ENCODE measurements around the gene DMXL1. TPM values are rescaled to one million over a fixed set of nuclear protein-coding genes. Genes with fewer than 3 reads are reported as not detected.
A peak's percentile ranks its signal among the peaks of the same experiment; 100 is the strongest.

Gene DMXL1
- total and polyA plus RNA-seq, 4 donors: 8.8 to 125 (median 27.0) TPM

- ATAC-seq (ENCODE audit: insufficient read depth, low FRiP score) (no peak), DNase-seq (peak in 2 of 3 donors; percentile 16 to 34)
- no peak overlapping the region for H3K9ac ChIP-seq (ENCODE audit: insufficient read depth in 1 of 2, low read length in 2 of 2)
- no peaks in the 10 kb centered on the region for H3K9me3 ChIP-seq (ENCODE audit: control insufficient read depth in 4 of 4, insufficient read depth in 3 of 4, low read length in 3 of 4)
- no peak overlapping the region for H3K27ac ChIP-seq (ENCODE audit: low read depth in 1 of 2, low read length in 1 of 2)
- no peaks in the 10 kb centered on the region for H3K36me3 ChIP-seq (ENCODE audit: control insufficient read depth in 4 of 4, insufficient read depth in 4 of 4, low read length in 4 of 4)
- H3K4me1 ChIP-seq (ENCODE audit: control insufficient read depth in 5 of 5, insufficient read depth in 5 of 5, low read length in 5 of 5): no peaks in the 10 kb centered on the region
- no peaks in the 10 kb centered on the region for H3K27me3 ChIP-seq (ENCODE audit: control insufficient read depth in 3 of 3, insufficient read depth in 3 of 3, low read length in 2 of 3)
- 91 to 98% methylated on average over 16 of the region's 16 CpGs for WGBS, 2 donors
- H3K4me3 ChIP-seq: no peak overlapping the region
- no peak for TF ChIP-seq CTCF (IDR thresholded peaks at IDR 0.05; ENCODE audit: control extremely low read depth, extremely low read depth)
Measured at GRCh38 chr5:119037496-119038215, 33.2 kb upstream of the DMXL1 start.

GRCh38 chr5:119048246-119048645 lies 22.6 kb upstream of the DMXL1 start:
- no peak for TF ChIP-seq CTCF (IDR thresholded peaks at IDR 0.05; ENCODE audit: control extremely low read depth, extremely low read depth)
- no peaks in the 10 kb centered on the region for H3K4me1 ChIP-seq (ENCODE audit: control insufficient read depth in 5 of 5, insufficient read depth in 5 of 5, low read length in 5 of 5)
- WGBS, 2 donors: 58 to 69% methylated on average over 2 of the region's 2 CpGs

GRCh38 chr5:119049824-119050449 lies 20.9 kb upstream of the DMXL1 start:
- ATAC-seq (ENCODE audit: insufficient read depth, low FRiP score): no peak
- H3K4me1 ChIP-seq (ENCODE audit: control insufficient read depth in 5 of 5, insufficient read depth in 5 of 5, low read length in 5 of 5): no peaks in the 10 kb centered on the region
- no peak for TF ChIP-seq CTCF (IDR thresholded peaks at IDR 0.05; ENCODE audit: control extremely low read depth, extremely low read depth)
- H3K36me3 ChIP-seq (ENCODE audit: control insufficient read depth in 4 of 4, insufficient read depth in 4 of 4, low read length in 4 of 4): no peaks in the 10 kb centered on the region
- no peak overlapping the region for H3K27ac ChIP-seq (ENCODE audit: low read depth in 1 of 2, low read length in 1 of 2)
- H3K9ac ChIP-seq (ENCODE audit: insufficient read depth in 1 of 2, low read length in 2 of 2): no peak overlapping the region
- H3K9me3 ChIP-seq (ENCODE audit: control insufficient read depth in 4 of 4, insufficient read depth in 3 of 4, low read length in 3 of 4): no peaks in the 10 kb centered on the region
- WGBS, 2 donors: 60 to 67% methylated on average over 7 of the region's 7 CpGs
- H3K4me3 ChIP-seq: no peak overlapping the region
- DNase-seq: peak in 1 of 3 donors; percentile 38
- no peaks in the 10 kb centered on the region for H3K27me3 ChIP-seq (ENCODE audit: control insufficient read depth in 3 of 3, insufficient read depth in 3 of 3, low read length in 2 of 3)

More at GRCh38 chr5:119048246-119048645, 22.6 kb upstream of the DMXL1 start:
- Histone ChIP-seq H3K36me3 (ENCODE audit: control insufficient read depth in 4 of 4, insufficient read depth in 4 of 4, low read length in 4 of 4) (no peaks in the 10 kb centered on the region), H3K9ac (ENCODE audit: insufficient read depth in 1 of 2, low read length in 2 of 2) (no peak overlapping the region), H3K9me3 (ENCODE audit: control insufficient read depth in 4 of 4, insufficient read depth in 3 of 4, low read length in 3 of 4) (no peaks in the 10 kb centered on the region), H3K27ac (ENCODE audit: low read depth in 1 of 2, low read length in 1 of 2) (no peak overlapping the region), H3K27me3 (ENCODE audit: control insufficient read depth in 3 of 3, insufficient read depth in 3 of 3, low read length in 2 of 3) (no peaks in the 10 kb centered on the region), H3K4me3 (no peak overlapping the region)
- no peak for DNase-seq
- ATAC-seq (ENCODE audit: insufficient read depth, low FRiP score): no peak
